GM12878 (cell line): ENCODE measurements around the gene MEAK7. TPM values are rescaled to one million over a fixed set of nuclear protein-coding genes. Genes with fewer than 3 reads are reported as not detected.

Source experiments
- ATAC-seq: fragments of 200-7000 bp; cut with Tn5 transposase; 3 replicates; pipeline ENCODE4 v1.9.1; 2020; ENCODE audit warnings: mild to moderate bottlenecking, moderate library complexity
- BruUV-seq: library from RNA; stranded (reverse); fragments of 400-500 nt; replicated peaks from 2 replicates; lab custom pipeline; 2021; lab: Mats Ljungman, UMichigan
- CTCF ChIA-PET: fragments of 300-600 bp; sonication (Branson Sonifier 250); formaldehyde crosslinking; extraction: SDS; loops from one replicate; lab custom pipeline; 2021; ENCODE audit warnings: inconsistent platforms; lab: Yijun Ruan, JAX
- POLR2A ChIA-PET: fragments of 350-600 bp; formaldehyde crosslinking; extraction: SDS; loops from one replicate; lab custom pipeline; 2021; ENCODE audit warnings: inconsistent platforms; lab: Charles Lee
- RAD21 ChIA-PET: fragments of 300-600 bp; sonication (Branson Sonifier 250); formaldehyde crosslinking; loops from one replicate; lab custom pipeline; 2023; ENCODE audit warnings: antibody characterized with exemption; ENCODE audit not compliant: unreplicated experiment; lab: Charles Lee
- SMC1A ChIA-PET: fragments of 300-600 bp; sonication (Branson Sonifier 250); formaldehyde crosslinking; loops from one replicate; lab custom pipeline; 2023; ENCODE audit not compliant: unreplicated experiment, uncharacterized antibody; lab: Charles Lee
- DNase-seq: peaks from one replicate; pipeline ENCODE4 v3.0.0-alpha.2; 2011; ENCODE audit warnings: low read depth, low spot score
- FAIRE-seq: peaks from 3 replicates; lab custom pipeline; 2011; peaks lifted over from hg19 to GRCh38; lab: Jason Lieb, UNC
- H2AFZ ChIP-seq: 2 replicates; pipeline ENCODE4 v1.6.0; 2011; ENCODE audit warnings: low read depth, low read length, control low read depth; ENCODE audit not compliant: control insufficient read depth
- H3K27ac ChIP-seq: 2 replicates; pipeline ENCODE4 v1.5.1; 2011; ENCODE audit warnings: control low read depth; ENCODE audit not compliant: control insufficient read depth, insufficient read depth
- H3K27me3 ChIP-seq, 2 experiments: replicated peaks in 1 of 2; 2 replicates each; pipeline versions ENCODE4 v1.6.0 to v1.6.1; 2011; ENCODE audit warnings: low read length in 1 of 2; ENCODE audit not compliant: control insufficient read depth in 2 of 2, insufficient read depth in 2 of 2
- H3K36me3 ChIP-seq, 2 experiments: 2 replicates each; pipeline ENCODE4 v1.5.1; 2011; ENCODE audit warnings: low read length in 1 of 2; ENCODE audit not compliant: control insufficient read depth in 2 of 2, insufficient read depth in 2 of 2
- H3K4me1 ChIP-seq: 2 replicates; pipeline ENCODE4 v1.6.1; 2011; ENCODE audit warnings: mild to moderate bottlenecking, low read length, moderate library complexity, mixed read lengths; ENCODE audit not compliant: control insufficient read depth, insufficient read depth
- H3K4me2 ChIP-seq: 2 replicates; pipeline ENCODE4 v1.6.0; 2011; ENCODE audit warnings: control low read depth; ENCODE audit not compliant: control insufficient read depth, insufficient read depth
- H3K4me3 ChIP-seq: fragments of 200-600 bp; sonication (generic); 2 replicates; pipeline ENCODE4 v1.5.1; 2016
- H3K79me2 ChIP-seq: 2 replicates; pipeline ENCODE4 v1.6.0; 2011; ENCODE audit warnings: low read length; ENCODE audit not compliant: control insufficient read depth, insufficient read depth
- H3K9ac ChIP-seq: 2 replicates; pipeline ENCODE4 v1.8.0; 2011; ENCODE audit warnings: low read length, control low read depth, mixed read lengths; ENCODE audit not compliant: control insufficient read depth, insufficient read depth
- H3K9me3 ChIP-seq: replicated peaks from 3 replicates; pipeline ENCODE4 v1.5.1; 2011; ENCODE audit warnings: mild to moderate bottlenecking, low read length; ENCODE audit not compliant: control insufficient read depth, insufficient read depth
- H4K20me1 ChIP-seq: 2 replicates; pipeline ENCODE4 v1.6.0; 2011; ENCODE audit not compliant: control insufficient read depth, insufficient read depth
- BCL11A ChIP-seq: IDR thresholded peaks from 2 replicates; pipeline ENCODE4 v1.6.1; 2011; ENCODE audit warnings: low read depth, low read length
- CBX5 ChIP-seq: sonication (generic); IDR thresholded peaks from 2 replicates; pipeline ENCODE4 v1.6.1; 2016; ENCODE audit warnings: low read depth, moderate library complexity, mild to moderate bottlenecking, inconsistent platforms
- CEBPB ChIP-seq, 2 experiments: fragments of 150-350 bp in 1 of 2; IDR thresholded peaks; 2 replicates each; pipeline ENCODE4 v1.6.1; 2012 to 2014; ENCODE audit warnings: low read depth in 2 of 2, low read length in 2 of 2, borderline replicate concordance in 1 of 2, inconsistent platforms in 1 of 2
- ESRRA ChIP-seq: IDR thresholded peaks from 2 replicates; pipeline ENCODE4 v1.6.1; 2012; ENCODE audit warnings: mild to moderate bottlenecking, low read length, improper control_type of control experiment
- GABPA ChIP-seq: IDR thresholded peaks from 2 replicates; pipeline ENCODE4 v1.6.1; 2014; ENCODE audit warnings: antibody characterized with exemption, low read depth, mild to moderate bottlenecking, inconsistent platforms
- GATAD2B ChIP-seq: fragments of 450-650 bp; conservative IDR thresholded peaks from 2 replicates; pipeline ENCODE4 v1.6.1; 2017; ENCODE audit warnings: low read depth, mild to moderate bottlenecking, moderate library complexity
- HDAC2 ChIP-seq: fragments of 200-600 bp; sonication (generic); IDR thresholded peaks from 2 replicates; pipeline ENCODE4 v1.6.1; 2017
- IKZF1 ChIP-seq: fragments of 450-650 bp; conservative IDR thresholded peaks from 2 replicates; pipeline ENCODE4 v1.6.1; 2017; ENCODE audit warnings: antibody characterized with exemption, mild to moderate bottlenecking
- IRF4 ChIP-seq: IDR thresholded peaks from 2 replicates; pipeline ENCODE4 v1.6.1; 2011; ENCODE audit warnings: low read depth, low read length
- KAT2A ChIP-seq: conservative IDR thresholded peaks from 2 replicates; pipeline ENCODE4 v1.6.1; 2011; ENCODE audit warnings: low read depth, low read length; ENCODE audit not compliant: control insufficient read depth
- LARP7 ChIP-seq: fragments of 450-650 bp; IDR thresholded peaks from 2 replicates; pipeline ENCODE4 v1.6.1; 2017; ENCODE audit warnings: mild to moderate bottlenecking
- MTA3 ChIP-seq: IDR thresholded peaks from 2 replicates; pipeline ENCODE4 v1.6.1; 2012; ENCODE audit warnings: low read length, inconsistent platforms, borderline replicate concordance
- NFYB ChIP-seq: IDR thresholded peaks from 2 replicates; pipeline ENCODE4 v1.6.1; 2011; ENCODE audit warnings: low read depth, mild to moderate bottlenecking, low read length, improper control_type of control experiment, moderate library complexity; ENCODE audit not compliant: insufficient read depth
- NR2C2 ChIP-seq: IDR thresholded peaks from 2 replicates; pipeline ENCODE4 v1.6.1; 2011; ENCODE audit warnings: borderline replicate concordance, low read depth; ENCODE audit not compliant: control insufficient read depth, insufficient read length
- RB1 ChIP-seq: fragments of 450-650 bp; formaldehyde crosslinking; IDR thresholded peaks from 2 replicates; pipeline ENCODE4 v1.6.1; 2017; ENCODE audit warnings: mild to moderate bottlenecking, borderline replicate concordance
- SMAD1 ChIP-seq: fragments of 450-650 bp; IDR thresholded peaks from 2 replicates; pipeline ENCODE4 v1.6.1; 2018; ENCODE audit warnings: mild to moderate bottlenecking, low read depth; ENCODE audit not compliant: partially characterized antibody
- ZSCAN29 ChIP-seq: fragments of 450-650 bp; IDR thresholded peaks from 2 replicates; pipeline ENCODE4 v1.6.1; 2017; ENCODE audit warnings: mild to moderate bottlenecking, moderate library complexity
- WGBS: methylation state at CpG from one replicate; pipeline ENCODE4 v1.1.6; 2016; ENCODE audit warnings: low lambda C conversion rate; ENCODE audit not compliant: insufficient replicate concordance, insufficient coverage; ENCODE audit errors: missing lambda C conversion rate; 5-methylcytosine and 5-hydroxymethylcytosine counted together
- in situ Hi-C: fragments of 300-500 bp; cut with MboI; formaldehyde crosslinking; loops from 9 replicates; pipeline ENCODE4 v1.14.3; 2018; ENCODE audit warnings: mixed read lengths
- intact Hi-C: fragments of 100-400 bp; cut with micrococcal nuclease; formaldehyde crosslinking; loops from one replicate; pipeline ENCODE4 v1.14.2; 2022; ENCODE audit not compliant: unreplicated experiment
- polyA plus RNA-seq, 11 experiments: library from polyadenylated mRNA; depleted of rRNA in 4 of 11; unstranded in 6 of 11; stranded (reverse) in 5 of 11; fragments of >200 nt; fragmentation: Nextera tagmentation in 4 of 11; fragmentation: Illumina TruSeq in 1 of 11; extraction: Ambion mirVana in 4 of 11; extraction: Trizol in 1 of 11; gene quantifications; 1 replicate in 1 of 11; 2 replicates in 10 of 11; pipeline versions ENCODE4 v1.2.1 to v1.2.3, GENCODE V29; 2011 to 2016; ENCODE audit warnings: inconsistent platforms in 2 of 11, missing spikeins in 2 of 11, low read depth in 1 of 11
- total RNA-seq, 4 experiments: library from RNA; depleted of rRNA in 3 of 4; stranded (reverse); fragments of >200 nt in 3 of 4; fragmentation: Illumina TruSeq in 1 of 4; extraction: Trizol in 1 of 4; gene quantifications; 2 replicates each; pipeline versions ENCODE4 v1.2.1 to v1.2.3, GENCODE V29; 2013 to 2021

The MEAK7 gene
- total and polyA plus RNA-seq, 10 of the 15 experiments (the other 5 are each of a cell fraction or from before 2014, with no cell fraction given) = 1.4 to 11.9 (median 6.4) TPM

- Histone ChIP-seq H3K4me2 (no peak overlapping the region), H3K27me3 (no peaks in the 10 kb centered on the region), H3K4me3 (no peak overlapping the region), H2AFZ (no peak overlapping the region), H3K79me2 (no peaks in the 10 kb centered on the region), H3K27ac (no peak overlapping the region), H3K4me1 (no peaks in the 10 kb centered on the region), H4K20me1 (no peaks in the 10 kb centered on the region), H3K9me3 (no peaks in the 10 kb centered on the region; the same call in 2 of the 3 replicates), H3K9ac (no peak overlapping the region), H3K36me3 (no peaks in the 10 kb centered on the region; a peak in 2 of 4 replicates)
- intact Hi-C loops = no loop called here
- POLR2A ChIA-PET = no interaction called here
- FAIRE-seq = no peak
- RAD21 ChIA-PET = no interaction called here
- no peak for TF ChIP-seq RB1
- no peak for TF ChIP-seq HDAC2
- no peak for TF ChIP-seq GATAD2B
- TF ChIP-seq ESRRA = no peak
- TF ChIP-seq CEBPB (IDR thresholded peaks at IDR 0.05; ENCODE audit: borderline replicate concordance in 1 of 2, low read depth in 2 of 2, low read length in 2 of 2) = no peak
- TF ChIP-seq NR2C2 = no peak
- TF ChIP-seq SMAD1 = no peak
- TF ChIP-seq KAT2A = no peak
- no peak for TF ChIP-seq ZSCAN29
- TF ChIP-seq LARP7 = no peak
- TF ChIP-seq IRF4 = no peak
- no peak for TF ChIP-seq NFYB
- TF ChIP-seq BCL11A = no peak
- TF ChIP-seq CBX5 = no peak
- TF ChIP-seq GABPA = no peak
- no peak for TF ChIP-seq MTA3
- TF ChIP-seq IKZF1 = no peak
- no TSS peak for BruUV-seq
- DNase-seq = no peak
- WGBS = 87% methylated on average over 7 of the region's 7 CpGs
- ATAC-seq = no peak
- CTCF ChIA-PET = interaction anchor here (1.2 kb wide), 1 partner anchor 11 kb away, joined by 6 read pairs; no protein-coding TSS in a partner anchor
- in situ Hi-C loops = no loop called here
- SMC1A ChIA-PET = no interaction called here
These were observed 26.8 kb downstream of the MEAK7 start for GRCh38 chr16:84477661-84478060.
